HG03135 (cell line): ENCODE measurements around the gene ADIPOQ.
"Not testable (repeated sequence)": the region's sequence is repeated elsewhere in the genome, so short reads cannot be mapped to it uniquely, and the experiment has no call there.

Source experiments
- ATAC-seq: cut with Tn5 transposase; IDR thresholded peaks from one replicate; pipeline ENCODE4 v1.9.1; 2021; ENCODE audit warnings: mild to moderate bottlenecking, moderate library complexity; ENCODE audit not compliant: unreplicated experiment

ADIPOQ gene

DNA sequence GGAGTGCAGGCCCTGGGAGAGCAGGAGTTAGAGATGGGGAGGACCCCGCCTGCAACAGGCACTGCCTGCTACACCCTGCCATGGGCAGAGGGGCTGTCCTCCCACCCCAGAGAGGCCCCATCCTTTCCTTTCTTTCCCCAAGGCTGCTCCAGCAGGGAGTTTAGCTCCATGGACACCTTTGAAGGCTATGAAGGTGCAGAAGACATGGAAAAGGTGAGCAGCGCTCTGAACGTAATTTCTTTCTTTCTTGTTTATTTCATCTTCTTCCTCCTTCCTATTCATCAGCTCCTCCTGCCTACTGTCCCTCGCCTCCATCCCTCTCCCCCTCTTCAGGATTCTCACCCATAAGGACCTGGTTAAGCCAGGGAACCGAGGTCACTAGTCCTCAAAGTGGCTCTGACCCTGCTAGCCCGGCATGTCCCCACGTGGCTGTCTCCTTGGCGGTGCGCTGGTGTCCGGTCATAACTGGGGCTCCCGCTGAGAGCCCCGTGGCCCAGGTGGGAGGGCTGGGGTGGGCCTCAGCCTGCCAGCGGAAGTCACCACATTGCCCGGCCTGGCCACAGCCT is 16.0 kb upstream of the ADIPOQ start:
- ATAC-seq: no peak

DNA sequence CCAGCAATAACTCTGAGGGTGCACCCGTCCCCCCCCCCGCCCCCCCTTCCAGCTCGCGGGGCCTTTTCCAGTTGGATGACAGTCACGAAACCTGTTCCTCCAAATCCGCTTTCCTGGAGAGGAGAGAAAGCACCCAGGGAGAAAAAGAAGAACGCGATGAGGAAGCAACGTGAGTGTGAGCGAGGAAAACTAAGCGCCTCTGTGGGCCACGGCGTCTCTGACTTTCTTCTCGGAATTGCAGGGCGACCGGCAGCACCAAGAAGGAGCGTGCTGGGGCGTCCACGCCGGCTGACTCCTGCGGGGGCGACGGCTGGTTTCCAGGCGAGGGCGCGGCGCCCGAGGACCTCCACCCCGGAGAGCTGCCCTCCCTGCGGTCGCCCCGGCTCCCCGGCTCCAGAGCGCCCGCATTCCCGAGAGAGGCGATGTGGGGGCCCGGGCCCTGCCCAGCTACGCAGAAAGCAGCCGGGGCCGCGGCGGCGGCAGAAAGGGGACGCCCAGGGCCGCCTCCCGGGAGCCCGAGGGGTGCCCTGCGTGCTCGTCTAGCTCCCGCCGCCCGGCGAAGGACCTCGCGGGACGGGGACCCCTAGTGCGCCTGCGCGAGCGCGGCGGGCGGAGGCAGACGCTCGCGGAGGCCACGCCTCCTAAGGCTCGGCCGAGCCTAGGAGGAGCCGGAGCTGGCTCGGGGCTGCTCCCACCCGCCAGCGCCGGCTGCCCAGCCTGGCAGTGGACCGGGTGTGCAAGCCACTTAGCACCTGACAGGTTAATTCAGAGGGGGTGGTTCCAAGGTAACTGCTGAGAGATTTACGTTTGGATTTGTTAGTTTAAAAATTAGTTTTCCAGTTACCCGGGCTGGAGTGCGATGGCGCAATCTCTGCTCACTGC is 15.3 kb upstream of the ADIPOQ start:
- peak; percentile 87 for ATAC-seq

DNA sequence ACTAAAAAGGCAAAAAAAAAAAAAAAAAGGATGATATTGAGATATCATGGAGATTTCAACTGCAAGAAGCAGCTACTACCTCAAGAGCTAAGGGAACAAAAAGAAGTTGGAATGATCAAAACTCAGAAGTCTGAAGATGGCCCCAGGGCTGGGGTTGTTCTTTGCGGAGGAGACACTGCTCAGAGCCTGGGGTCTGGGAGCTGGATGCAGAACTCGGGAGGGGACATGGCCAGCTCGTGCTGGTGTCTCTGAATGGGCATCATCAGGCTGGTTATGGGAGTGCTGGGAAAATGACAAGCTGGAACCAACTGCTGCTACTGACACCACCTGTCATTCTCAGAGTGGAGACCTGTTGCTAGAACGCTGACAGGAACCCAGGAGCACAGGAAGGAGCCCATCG is 14.2 kb upstream of the ADIPOQ start:
- ATAC-seq: no peak

DNA sequence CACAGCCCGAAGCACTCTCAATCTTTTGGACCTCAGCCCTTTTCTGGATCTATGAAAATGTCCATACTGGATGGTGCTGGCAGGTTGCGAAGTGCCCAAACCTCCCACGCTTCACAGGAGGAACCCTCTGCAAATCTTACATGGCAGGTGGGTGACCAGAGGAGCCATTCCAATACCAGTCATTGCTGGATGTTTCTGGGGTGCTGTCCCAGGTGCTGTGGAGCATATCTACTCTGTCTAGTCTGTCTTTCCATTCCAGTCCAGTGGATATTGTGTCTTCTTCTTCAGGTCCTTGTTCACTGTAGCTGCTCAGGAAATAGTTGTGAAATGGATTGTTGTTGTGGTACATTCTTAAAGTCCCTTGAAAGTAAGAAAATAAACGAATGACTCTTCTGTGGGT is 10.7 kb upstream of the ADIPOQ start:
- no peak for ATAC-seq

DNA sequence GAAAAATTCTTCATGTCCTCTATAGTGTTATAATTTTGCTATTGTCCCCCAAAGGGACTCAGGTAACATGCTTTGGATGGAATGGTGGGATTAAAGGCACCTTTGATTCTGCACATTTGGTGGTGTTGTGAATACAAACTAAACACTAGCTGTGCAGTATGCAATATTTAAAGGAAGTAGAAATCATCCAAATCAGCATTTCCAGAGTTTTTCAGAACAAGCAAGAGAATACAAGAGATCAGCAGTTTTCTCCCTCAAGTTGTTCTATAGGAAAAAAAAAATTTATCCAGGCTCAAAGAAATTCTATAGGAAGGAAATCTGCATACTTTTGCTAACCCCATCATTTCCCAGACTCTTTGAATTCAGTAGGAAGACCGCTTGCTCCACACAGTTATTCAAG is 10.2 kb upstream of the ADIPOQ start:
- no peak for ATAC-seq

DNA sequence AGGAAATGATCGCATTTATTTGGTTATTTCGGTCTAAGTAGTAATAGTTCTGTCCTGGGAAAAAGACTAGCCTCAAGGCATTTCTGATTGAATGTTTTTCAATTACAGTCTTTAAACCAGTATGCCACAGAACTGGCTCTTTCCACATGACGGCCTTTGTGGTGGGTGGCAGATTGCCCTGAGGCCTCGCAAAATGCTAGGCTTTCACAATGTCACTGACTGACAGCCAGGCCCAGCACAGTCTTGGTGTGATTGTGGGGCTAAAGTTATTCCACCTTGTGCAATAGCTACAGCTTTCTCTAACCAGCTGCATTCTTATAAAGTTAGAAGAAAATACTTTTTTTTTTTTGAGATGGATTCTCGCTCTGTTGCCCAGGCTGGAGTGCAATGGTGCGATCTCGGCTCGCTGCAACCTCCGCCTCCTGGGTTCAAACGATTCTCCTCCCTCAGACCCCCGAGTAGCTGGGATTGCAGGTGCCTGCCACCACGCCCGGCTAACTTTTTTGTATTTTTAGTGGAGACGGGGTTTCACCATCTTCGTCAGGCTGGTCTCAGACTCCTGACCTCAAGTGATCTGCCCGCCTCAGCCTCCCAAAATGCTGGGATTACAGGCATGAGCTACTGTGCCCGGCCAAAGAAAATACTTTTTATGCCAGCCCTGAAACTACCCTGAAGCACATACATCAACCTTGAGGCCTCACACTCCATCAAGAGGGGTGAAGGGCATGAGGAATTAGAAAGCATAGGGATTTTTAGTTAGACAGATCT is 2.5 kb upstream of the ADIPOQ start:
- ATAC-seq: no peak

DNA sequence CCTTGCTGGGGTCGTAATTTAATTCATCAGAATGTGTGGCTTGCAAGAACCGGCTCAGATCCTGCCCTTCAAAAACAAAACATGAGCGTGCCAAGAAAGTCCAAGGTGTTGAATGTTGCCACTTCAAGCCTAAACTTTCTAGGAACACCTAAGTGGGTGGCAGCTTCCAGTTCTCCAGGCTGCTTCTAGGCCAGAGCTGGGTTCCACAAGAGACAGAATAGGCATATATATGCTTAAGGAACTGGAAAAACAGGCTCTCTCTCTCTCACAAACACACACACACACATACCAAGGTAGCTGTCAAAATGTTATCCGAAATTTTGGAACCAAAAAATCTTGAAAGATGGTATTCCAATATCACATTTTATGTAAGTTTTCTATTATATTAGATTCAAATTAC is 890 bp upstream of the ADIPOQ start:
- ATAC-seq: no peak

DNA sequence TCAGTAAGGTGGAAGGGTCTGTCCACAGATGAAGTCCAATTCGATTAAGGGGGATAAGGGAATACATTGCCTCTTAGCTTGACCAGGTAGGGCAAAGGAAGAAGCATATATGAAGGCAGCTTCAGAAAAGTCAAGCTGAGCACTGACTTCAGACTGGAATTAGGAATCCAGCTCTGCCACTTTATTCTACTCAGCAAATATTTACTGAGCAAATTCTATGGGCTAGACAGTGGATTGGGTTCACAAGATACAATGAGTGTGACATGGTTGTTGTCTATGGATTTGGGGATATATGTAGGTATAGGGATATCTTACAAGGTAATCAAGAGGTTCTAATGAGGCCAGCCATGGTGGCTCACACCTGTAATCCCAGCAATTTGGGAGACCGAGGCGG is 526 bp downstream of the ADIPOQ start:
- ATAC-seq: no peak

DNA sequence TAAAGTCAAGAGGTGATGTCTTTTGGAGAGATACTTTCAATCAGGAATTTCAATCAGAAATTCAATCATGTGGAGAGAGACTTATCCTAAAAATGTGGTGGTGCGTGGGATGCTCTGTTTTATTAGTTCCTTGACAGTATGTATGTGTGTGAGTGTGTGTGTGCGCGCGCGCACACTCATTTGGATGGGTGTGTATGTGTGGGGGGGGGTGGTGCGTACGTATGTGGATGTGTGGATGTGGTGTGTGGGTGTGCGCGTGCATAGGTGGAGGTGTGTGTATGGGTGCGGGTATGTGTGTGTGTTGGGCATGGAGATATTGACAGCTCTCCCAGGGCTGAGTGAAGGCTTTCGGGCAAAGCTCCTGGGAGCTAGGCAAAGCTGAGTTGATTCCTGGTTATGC is 2.4 kb downstream of the ADIPOQ start:
- ATAC-seq: no peak

DNA sequence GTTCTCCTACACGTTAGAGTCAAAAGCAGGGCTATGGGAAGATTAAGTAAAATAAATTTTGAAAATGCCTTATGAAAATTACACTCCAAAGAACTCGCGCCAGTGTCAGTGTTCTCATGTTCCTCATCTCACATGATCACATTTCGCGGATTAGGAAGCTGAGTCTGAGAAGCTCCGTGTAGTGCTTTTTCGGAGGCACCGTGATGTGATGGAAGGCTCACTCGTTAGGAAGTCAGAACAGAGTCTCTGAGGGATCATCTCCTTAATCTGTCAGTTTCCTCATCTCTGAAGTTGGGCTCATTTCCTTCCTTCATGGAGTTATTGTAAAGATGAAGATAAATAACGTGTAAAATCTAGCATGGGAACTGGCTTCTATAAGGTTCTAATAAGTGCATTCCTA is 3.2 kb downstream of the ADIPOQ start:
- ATAC-seq: no peak

DNA sequence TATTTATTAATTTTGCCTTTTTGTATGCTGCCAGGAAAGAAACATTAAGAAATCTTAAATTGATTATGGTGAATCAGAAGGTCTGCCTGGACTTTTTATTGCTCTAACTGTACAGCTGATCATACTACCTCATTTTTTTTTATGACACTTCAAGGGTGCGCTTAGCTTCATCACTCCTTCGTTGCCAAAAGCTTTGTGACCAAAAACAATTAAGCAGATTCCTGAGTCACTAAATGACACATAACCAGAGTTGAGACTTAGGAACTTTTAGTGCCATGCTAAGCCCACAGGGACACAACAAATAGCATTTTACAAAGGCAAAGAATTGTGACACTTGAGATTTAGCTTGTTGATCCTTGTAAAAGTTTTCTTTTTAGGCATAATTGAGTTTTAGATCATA is 4.9 kb downstream of the ADIPOQ start:
- no peak for ATAC-seq

DNA sequence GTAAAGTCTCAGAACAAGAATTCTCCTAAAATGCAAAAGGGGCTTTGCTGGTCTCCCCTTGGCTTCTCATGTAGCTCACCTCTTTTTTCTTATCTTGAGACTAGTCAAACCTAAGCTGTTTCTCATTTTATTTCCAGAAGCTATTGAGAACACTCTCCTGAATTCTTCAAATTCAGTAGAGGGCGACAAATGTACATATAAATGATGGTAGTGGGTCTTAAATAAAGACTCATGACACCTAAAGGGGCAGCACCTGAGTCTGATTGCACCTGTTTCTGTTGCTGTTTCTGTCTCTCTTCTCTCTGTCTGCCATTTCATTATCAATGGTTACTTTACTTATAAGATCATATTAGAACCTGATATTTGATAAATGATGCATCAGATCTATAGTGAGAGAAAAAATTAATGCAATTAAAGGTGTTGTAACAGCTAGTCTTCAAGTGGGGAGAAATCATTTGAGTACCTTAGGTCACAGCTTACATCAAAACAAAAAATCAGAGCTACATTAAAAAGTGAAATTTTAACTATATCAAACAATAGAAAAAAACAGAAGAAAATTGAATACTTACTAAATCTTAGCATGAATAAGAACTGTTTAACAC is 7.0 kb downstream of the ADIPOQ start:
- ATAC-seq: peak; percentile 73

DNA sequence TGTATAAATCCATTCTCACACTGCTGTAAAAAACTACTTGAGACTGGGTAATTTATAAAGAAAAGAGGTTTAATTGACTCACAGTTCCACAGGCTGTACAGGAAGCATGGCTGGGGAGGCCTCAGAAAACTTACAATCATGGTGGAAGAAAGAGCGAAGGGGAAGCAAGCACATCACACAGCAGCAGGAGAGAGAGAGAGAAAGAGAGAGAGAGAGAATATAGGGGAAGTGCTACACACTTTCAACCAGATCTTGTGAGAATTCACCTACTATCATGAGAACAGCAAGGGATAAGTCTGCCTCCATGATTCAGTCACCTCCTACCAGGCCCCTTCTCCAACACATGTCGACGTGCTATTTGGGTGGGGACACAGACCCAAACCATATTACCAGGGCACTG is 9.3 kb downstream of the ADIPOQ start:
- ATAC-seq: not testable (repeated sequence)

DNA sequence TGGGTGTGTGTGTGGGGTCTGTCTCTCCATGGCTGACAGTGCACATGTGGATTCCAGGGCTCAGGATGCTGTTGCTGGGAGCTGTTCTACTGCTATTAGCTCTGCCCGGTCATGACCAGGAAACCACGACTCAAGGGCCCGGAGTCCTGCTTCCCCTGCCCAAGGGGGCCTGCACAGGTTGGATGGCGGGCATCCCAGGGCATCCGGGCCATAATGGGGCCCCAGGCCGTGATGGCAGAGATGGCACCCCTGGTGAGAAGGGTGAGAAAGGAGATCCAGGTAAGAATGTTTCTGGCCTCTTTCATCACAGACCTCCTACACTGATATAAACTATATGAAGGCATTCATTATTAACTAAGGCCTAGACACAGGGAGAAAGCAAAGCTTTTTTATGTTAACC is 10.5 kb downstream of the ADIPOQ start:
- no peak for ATAC-seq

DNA sequence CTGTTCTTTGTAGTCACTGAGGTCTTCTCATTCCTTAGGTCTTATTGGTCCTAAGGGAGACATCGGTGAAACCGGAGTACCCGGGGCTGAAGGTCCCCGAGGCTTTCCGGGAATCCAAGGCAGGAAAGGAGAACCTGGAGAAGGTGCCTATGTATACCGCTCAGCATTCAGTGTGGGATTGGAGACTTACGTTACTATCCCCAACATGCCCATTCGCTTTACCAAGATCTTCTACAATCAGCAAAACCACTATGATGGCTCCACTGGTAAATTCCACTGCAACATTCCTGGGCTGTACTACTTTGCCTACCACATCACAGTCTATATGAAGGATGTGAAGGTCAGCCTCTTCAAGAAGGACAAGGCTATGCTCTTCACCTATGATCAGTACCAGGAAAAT is 11.6 kb downstream of the ADIPOQ start:
- no peak for ATAC-seq

DNA sequence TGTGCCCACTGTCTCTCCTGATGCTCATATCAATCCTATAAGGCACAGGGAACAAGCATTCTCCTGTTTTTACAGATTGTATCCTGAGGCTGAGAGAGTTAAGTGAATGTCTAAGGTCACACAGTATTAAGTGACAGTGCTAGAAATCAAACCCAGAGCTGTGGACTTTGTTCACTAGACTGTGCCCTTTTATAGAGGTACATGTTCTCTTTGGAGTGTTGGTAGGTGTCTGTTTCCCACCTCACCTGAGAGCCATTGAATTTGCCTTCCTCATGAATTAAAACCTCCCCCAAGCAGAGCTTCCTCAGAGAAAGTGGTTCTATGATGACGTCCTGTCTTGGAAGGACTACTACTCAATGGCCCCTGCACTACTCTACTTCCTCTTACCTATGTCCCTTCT is 12.4 kb downstream of the ADIPOQ start:
- ATAC-seq: no peak

DNA sequence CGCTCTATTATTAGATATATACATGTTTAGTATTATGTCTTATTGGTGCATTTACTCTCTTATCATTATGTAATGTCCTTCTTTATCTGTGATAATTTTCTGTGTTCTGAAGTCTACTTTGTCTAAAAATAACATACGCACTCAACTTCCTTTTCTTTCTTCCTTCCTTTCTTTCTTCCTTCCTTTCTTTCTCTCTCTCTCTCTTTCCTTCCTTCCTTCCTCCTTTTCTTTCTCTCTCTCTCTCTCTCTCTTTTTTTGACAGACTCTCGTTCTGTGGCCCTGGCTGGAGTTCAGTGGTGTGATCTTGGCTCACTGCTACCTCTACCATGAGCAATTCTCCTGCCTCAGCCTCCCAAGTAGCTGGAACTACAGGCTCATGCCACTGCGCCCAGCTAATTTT is 15.2 kb downstream of the ADIPOQ start:
- ATAC-seq: no peak

DNA sequence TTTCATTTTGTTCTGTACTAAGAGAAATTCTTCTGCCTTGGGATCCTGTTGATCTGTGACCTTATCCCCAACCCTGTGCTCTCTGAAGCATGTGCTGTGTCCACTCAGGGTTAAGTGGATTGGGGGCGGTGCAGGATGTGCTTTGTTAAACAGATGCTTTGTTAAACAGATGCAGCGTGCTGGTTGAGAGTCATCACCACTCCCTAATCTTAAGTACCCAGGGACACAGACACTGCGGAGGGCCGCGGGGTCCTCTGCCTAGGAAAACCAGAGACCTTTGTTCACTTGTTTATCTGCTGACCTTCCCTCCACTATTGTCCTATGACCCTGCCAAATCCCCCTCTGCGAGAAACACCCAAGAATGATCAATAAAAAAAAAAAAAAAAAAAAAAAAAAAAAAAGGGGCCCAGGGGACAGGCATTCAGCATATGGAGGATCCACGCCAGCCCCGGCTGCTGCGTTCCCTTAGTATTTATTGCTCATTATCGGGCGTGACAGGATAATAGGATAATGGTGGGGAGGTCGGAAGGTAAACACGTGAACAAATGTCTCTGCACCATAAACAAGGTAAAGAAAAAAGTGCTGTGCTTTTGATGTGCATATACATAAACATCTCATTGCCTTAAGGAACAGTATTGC is 22.8 kb downstream of the ADIPOQ start:
- not testable (repeated sequence) for ATAC-seq

DNA sequence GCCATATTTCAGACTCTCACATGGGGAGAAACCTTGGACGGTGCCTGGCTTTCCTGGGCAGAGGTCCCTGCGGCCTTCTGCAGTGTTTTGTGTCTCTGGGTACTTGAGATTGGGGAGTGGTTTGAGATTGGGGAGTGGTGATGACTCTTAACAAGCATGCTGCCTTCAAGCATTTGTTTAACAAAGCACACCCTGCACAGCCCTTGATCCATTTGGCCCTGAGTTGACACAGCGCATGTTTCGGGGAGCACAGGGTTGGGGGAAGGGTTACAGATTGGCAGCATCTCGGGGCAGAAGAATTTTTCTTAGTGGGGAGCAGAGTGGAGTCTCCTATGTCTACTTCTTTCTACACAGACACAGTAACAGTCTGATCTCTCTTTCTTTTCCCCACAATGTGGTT is 23.6 kb downstream of the ADIPOQ start:
- not testable (repeated sequence) for ATAC-seq

DNA sequence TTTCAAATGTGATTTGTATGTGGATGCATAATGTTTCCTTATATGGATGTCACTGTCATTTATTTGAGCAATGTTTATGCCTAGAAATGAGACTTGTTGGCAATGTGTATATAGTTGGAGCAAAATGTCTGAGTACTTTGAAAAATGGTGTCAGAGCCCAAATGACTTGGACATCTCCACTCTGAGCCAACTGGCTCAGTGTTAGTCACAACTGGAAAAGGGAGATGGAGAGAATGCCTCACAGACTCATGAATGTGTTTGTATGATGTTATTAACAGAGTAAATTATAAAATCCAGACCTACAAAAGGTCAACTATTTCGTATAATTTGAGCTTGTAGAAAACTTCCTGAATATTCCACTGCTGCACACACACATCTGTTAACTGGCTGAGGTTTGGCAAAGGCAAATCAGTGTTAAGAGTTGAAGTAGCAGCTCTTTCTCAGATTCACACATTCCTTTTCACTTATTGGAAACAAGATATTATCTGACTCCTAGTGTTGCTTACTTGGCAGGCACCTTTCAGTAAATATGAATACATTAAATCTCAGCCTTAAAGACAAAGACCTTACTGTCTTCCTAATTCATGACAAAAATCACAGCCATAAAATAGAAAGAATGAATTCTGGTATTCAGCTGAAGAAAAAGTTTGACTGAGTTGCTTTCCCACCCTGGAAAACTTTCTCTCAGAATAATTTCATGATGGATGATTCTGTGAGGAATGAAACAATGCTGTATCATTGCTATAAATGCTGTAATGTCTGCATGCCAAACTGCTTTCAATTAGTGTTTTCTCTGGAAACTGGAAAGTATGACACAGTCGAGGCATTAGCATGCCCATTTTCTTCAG is 27.0 kb downstream of the ADIPOQ start:
- no peak for ATAC-seq
